ENCODE results near the gene GALE.
"Not testable (repeated sequence)": the region's sequence is repeated elsewhere in the genome, so short reads cannot be mapped to it uniquely, and the experiment has no call there.

GALE gene

GRCh38 chr1:23800400-23801337 is at the start of gene GALE:
Gene GALE, minus strand, starts transcription at chr1:23800754. Its CDS starts 1,747 bp downstream, at chr1:23799007.
- peak; percentile 76 for DNase-seq

GRCh38 chr1:23848673-23849616 is 48.4 kb upstream of the GALE start:
- no peak for DNase-seq

GRCh38 chr1:23847482-23848095 is 47.0 kb upstream of the GALE start:
- DNase-seq, result not testable (repeated sequence)

GRCh38 chr1:23845163-23845562 is 44.6 kb upstream of the GALE start:
- DNase-seq, result no peak

GRCh38 chr1:23843644-23844043 is 43.1 kb upstream of the GALE start:
- no peak for DNase-seq

- DNase-seq, result peak; percentile 45
Measured at GRCh38 chr1:23838401-23838866, 37.9 kb upstream of the GALE start.

- no peak for DNase-seq
Measured at GRCh38 chr1:23837908-23838307, 37.4 kb upstream of the GALE start.

- DNase-seq, result no peak
Measured at GRCh38 chr1:23836037-23836436, 35.5 kb upstream of the GALE start.

GRCh38 chr1:23834156-23834555 is 33.6 kb upstream of the GALE start:
- DNase-seq, result not testable (repeated sequence)

GRCh38 chr1:23827717-23828116 is 27.2 kb upstream of the GALE start:
- DNase-seq, result no peak

GRCh38 chr1:23826590-23826989 is 26.0 kb upstream of the GALE start:
- DNase-seq, result not testable (repeated sequence)

- DNase-seq, result no peak
Measured at GRCh38 chr1:23825762-23826522, 25.4 kb upstream of the GALE start.

- peak; percentile 68 for DNase-seq
Measured at GRCh38 chr1:23825076-23825761, 24.7 kb upstream of the GALE start, which contains the start of gene HMGCL. Gene HMGCL, minus strand, starts transcription at chr1:23825429. Its CDS starts 14 bp downstream, at chr1:23825415.

- DNase-seq, result no peak
Measured at GRCh38 chr1:23824711-23825075, 24.1 kb upstream of the GALE start.

GRCh38 chr1:23823767-23824166 is 23.2 kb upstream of the GALE start:
- no peak for DNase-seq

- no peak for DNase-seq
Measured at GRCh38 chr1:23817633-23818032, 17.1 kb upstream of the GALE start.

- DNase-seq, result peak; percentile 24
Measured at GRCh38 chr1:23816906-23817305, 16.4 kb upstream of the GALE start.

GRCh38 chr1:23816361-23816760 is 15.8 kb upstream of the GALE start:
- DNase-seq, result no peak

- no peak for DNase-seq
Measured at GRCh38 chr1:23814016-23814415, 13.5 kb upstream of the GALE start.

GRCh38 chr1:23810818-23811540 is 10.4 kb upstream of the GALE start:
- DNase-seq, result no peak

- peak; percentile 18 for DNase-seq
Measured at GRCh38 chr1:23809751-23810171, 9.2 kb upstream of the GALE start.
